Bronchial epithelial cell (primary cell): Measurements from ENCODE around the gene TRRAP. TPM values are rescaled to one million over a fixed set of nuclear protein-coding genes. Genes with fewer than 3 reads are reported as not detected.

Experiments used
- DNase-seq: peaks from one replicate; pipeline ENCODE4 v3.0.0-alpha.2; 2010; ENCODE audit warnings: low read depth
- FAIRE-seq: peaks from 2 replicates; lab custom pipeline; 2011; peaks lifted over from hg19 to GRCh38; lab: Jason Lieb, UNC
- H3K27me3 ChIP-seq: 2 replicates; pipeline ENCODE4 v1.5.1; 2011; ENCODE audit warnings: low read length; ENCODE audit not compliant: control insufficient read depth, insufficient read depth
- H3K36me3 ChIP-seq: 2 replicates; pipeline ENCODE4 v1.5.1; 2011; ENCODE audit warnings: low read length; ENCODE audit not compliant: control insufficient read depth, insufficient read depth
- H3K4me3 ChIP-seq: 2 replicates; pipeline ENCODE4 v1.5.1; 2011; ENCODE audit warnings: mild to moderate bottlenecking, low read depth, low read length, control low read depth
- total RNA-seq: library from RNA; depleted of rRNA; stranded (reverse); fragments of >200 nt; gene quantifications from 2 replicates; pipeline ENCODE4 v1.2.1, GENCODE V29; 2014
- TF ChIP-seq, protein P1 (sequence below): IDR thresholded peaks from 2 replicates; pipeline ENCODE4 v1.5.1; 2011; ENCODE audit warnings: mild to moderate bottlenecking, moderate library complexity, low read length, control low read depth, inconsistent platforms; ENCODE audit not compliant: insufficient read depth, severe bottlenecking

Gene TRRAP
- total RNA-seq, 1 donor from 2014 or later = 8.2 TPM

DNA sequence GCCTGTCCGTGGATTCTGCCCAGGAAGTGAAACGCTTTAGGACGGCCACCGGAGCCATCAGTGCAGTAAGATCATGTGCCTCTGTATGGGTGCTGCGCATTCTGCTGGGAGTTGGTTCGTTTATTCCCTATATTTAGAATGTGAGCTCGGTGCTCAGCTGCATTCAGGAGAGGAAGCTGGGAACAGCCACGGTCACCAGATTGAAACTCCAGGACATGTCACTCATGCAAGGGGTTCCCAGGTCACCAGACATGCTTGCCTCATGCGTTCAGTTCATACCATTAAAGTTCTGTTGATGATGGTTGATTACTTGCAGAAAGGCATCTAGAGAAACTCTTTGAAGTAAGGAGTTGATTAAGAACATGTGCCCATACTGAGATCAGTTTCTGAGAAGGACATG lies 78.1 kb downstream of the TRRAP start:
- DNase-seq = no peak
- no peaks in the 10 kb centered on the region for H3K27me3 ChIP-seq
- H3K4me3 ChIP-seq = no peak overlapping the region
- TF ChIP-seq, protein P1, sequence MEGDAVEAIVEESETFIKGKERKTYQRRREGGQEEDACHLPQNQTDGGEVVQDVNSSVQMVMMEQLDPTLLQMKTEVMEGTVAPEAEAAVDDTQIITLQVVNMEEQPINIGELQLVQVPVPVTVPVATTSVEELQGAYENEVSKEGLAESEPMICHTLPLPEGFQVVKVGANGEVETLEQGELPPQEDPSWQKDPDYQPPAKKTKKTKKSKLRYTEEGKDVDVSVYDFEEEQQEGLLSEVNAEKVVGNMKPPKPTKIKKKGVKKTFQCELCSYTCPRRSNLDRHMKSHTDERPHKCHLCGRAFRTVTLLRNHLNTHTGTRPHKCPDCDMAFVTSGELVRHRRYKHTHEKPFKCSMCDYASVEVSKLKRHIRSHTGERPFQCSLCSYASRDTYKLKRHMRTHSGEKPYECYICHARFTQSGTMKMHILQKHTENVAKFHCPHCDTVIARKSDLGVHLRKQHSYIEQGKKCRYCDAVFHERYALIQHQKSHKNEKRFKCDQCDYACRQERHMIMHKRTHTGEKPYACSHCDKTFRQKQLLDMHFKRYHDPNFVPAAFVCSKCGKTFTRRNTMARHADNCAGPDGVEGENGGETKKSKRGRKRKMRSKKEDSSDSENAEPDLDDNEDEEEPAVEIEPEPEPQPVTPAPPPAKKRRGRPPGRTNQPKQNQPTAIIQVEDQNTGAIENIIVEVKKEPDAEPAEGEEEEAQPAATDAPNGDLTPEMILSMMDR = no peak
- peaks cover 31% of the 10 kb centered on the region for H3K36me3 ChIP-seq
- no peak for FAIRE-seq

DNA sequence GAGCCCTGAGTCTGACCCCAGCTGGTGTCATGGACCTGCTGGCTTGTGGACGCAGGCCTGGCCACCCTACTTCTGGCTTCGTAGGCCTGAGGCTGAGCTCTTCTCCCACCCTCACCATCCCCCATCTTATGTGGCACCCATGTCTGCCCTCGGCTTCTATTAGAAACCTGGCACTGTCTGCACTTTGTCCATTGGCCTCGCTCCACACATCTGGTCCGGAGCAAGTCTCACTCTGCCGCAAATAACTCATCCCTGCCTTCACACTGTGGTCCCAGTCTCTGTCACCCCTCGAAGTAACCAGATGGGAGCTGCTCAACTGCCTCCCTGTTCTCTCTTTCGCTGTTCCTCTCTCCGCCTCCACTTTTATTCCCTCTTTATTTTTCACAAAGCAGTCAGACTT lies 78.6 kb downstream of the TRRAP start:
- DNase-seq (no peak), FAIRE-seq (no peak)
- Histone ChIP-seq H3K4me3 (no peak overlapping the region), H3K36me3 (peaks cover 31% of the 10 kb centered on the region), H3K27me3 (no peaks in the 10 kb centered on the region)
- TF ChIP-seq, protein P1 = no peak

DNA sequence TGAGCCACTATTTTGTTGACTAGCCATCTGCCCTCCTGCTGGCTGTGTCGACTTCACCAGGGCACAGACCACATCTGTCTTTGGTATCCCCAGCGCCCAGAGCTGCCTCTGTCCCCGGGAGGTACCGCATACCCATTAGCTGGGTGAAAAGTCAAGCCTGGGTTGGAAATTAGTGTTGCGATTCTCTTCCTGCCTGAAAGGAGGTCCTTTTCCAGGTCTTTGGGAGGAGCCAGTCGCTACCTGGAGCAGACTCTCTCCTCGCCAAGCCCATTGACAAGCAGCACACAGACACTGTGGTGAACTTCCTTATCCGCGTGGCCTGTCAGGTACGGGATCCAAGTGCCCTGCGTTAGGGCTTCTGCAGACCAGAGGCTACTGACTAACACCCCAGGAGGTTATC lies 79.4 kb downstream of the TRRAP start:
- H3K4me3 ChIP-seq = no peak overlapping the region
- H3K36me3 ChIP-seq = peaks cover 37% of the 10 kb centered on the region
- no peaks in the 10 kb centered on the region for H3K27me3 ChIP-seq
- DNase-seq (no peak), FAIRE-seq (no peak)
- TF ChIP-seq, protein P1 = no peak

DNA sequence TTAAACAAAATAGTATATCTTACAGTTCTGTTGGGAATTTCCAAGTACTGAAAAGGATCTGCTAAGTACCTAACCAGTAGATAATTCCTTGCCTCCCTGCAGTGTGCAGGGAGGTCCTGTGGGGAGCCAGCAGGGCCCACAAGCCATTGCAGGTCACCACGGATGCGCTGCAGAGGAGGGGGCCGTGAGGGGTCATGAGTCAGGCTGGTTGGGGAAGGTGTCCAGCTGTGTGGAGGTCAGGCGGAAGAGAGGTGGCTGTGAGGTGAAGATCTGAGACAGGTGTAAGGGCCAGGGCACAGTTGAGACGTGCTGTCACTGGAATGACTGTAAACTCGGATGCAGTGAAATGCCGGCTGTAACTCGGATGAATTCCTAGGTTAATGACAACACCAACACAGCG lies 80.6 kb downstream of the TRRAP start:
- Histone ChIP-seq H3K4me3 (no peak overlapping the region), H3K27me3 (no peaks in the 10 kb centered on the region), H3K36me3 (peaks cover 34% of the 10 kb centered on the region)
- FAIRE-seq = no peak
- DNase-seq = no peak
- TF ChIP-seq, protein P1 = no peak

DNA sequence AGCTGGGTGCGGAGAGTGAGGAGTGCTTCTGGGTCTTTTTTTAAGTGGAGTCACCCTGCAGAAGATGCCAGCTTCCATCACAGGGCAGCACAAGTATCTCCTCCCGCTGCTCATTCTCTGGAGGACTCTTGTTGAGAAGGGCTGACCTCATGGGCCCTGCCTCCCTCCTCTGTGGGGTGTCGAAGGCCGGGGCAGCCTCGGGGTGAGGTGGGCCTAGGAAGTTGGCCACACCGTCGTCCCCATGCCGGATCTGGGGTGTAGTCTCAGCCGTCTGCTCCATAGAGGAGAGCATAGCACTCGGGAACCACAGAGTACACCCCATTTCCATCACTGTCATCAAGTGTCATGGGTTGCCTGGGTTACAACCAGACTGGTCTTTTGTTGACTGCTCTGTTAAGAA lies 85.0 kb downstream of the TRRAP start:
- Histone ChIP-seq H3K27me3 (no peaks in the 10 kb centered on the region), H3K4me3 (no peak overlapping the region), H3K36me3 (peaks cover 32% of the 10 kb centered on the region)
- FAIRE-seq (no peak), DNase-seq (no peak)
- TF ChIP-seq, protein P1 = no peak

DNA sequence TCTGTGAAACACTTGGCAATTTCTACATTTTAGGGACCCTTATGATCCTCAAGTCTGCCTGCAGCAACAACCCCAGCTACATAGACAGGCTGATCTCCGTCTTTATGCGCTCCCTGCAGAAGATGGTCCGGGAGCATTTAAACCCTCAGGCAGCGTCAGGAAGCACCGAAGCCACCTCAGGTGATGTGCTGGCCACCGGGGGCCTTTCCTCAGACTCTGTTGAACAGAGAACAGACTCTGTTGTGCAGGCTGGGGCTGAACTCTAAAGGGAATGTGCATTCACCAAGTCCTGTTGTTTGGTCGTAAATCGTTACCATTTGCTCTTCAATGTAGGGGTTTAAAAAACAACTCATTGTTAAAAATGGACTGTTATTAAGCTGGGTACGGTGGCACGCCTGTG lies 86.3 kb downstream of the TRRAP start:
- no peak for FAIRE-seq
- Histone ChIP-seq H3K27me3 (no peaks in the 10 kb centered on the region), H3K36me3 (peaks cover 32% of the 10 kb centered on the region), H3K4me3 (no peak overlapping the region)
- DNase-seq = no peak
- TF ChIP-seq, protein P1 = no peak
